HT-29 (cell line): ENCODE results near the gene HMGB2. TPM values are rescaled to one million over a fixed set of nuclear protein-coding genes. Genes with fewer than 3 reads are reported as not detected.
A peak's percentile ranks its signal among the peaks of the same experiment; 100 is the strongest.

ENCODE experiments used
- DNase-seq: peaks from one replicate; pipeline ENCODE4 v3.0.0-alpha.2; 2015; ENCODE audit warnings: low spot score
- total RNA-seq: library from RNA; depleted of rRNA; stranded (reverse); fragments of >200 nt; shearing (Covaris generic); gene quantifications from 2 replicates; pipeline ENCODE4 v1.2.3, GENCODE V29; 2014; rRNA removed

The HMGB2 gene
- total RNA-seq = 113 and 133 TPM in 2 replicates

DNA sequence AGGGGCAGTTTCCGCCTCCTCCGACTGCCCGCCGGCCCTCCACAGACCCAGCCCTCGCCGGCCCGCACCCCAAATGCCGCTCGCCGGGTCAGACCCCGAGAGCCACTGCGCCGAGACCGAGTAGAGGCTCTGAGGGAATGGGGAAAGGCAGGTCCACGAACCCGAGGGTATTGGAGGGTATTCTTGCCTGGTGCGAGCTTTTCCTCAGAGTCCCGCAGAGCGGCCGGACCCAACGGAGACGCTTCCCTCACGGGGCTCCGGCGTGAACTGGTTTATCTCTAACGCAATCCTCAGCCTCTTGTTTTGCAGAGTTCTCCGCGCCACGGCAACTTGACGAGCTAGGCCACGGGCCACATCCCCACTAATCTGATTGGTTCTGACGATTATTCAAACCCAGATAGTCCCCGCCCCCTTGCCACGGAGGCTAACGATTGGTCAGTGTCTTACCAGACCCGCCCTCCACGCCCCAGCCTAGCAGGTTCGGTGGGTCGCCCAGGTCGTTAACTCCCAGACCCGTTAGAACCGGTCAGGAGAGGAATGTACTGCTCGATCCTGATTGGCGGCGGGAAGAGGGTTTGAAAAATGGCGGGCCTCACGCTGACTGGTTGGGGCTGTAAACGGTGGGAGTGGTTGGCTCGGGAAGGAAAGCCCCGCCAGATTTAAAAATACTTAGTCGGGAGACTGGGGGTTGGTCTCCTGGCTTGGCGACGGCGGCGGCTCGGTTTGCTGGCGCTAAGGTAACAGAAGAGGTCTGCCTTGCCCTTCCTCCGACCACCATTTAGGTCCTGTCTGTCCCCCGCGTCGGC is at the start of gene HMGB2:
Gene HMGB2 (minus strand): TSS at position 274 of the 806 bp plus-strand sequence. CDS start 709 bp downstream, outside the sequence.
- DNase-seq = peak; percentile 98

DNA sequence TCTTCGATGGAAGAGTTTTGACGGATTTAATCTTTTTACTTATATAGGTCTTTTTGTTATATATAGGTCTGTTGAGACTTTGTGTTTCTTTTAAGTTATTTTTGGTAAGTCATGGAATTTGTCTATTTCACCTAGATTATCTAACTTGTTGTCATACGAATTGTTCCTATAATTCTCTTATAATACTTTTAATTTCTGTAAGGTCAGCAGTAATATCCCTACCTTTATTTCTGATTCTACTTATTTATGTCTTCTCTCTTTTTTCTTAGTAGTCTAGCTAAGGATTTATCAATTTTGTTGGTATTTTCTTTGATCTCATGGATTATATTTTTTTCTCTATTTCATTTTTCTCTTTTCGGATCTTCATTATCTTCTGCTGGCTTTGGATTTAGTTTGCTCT is 48.2 kb upstream of the HMGB2 start:
- no peak for DNase-seq

DNA sequence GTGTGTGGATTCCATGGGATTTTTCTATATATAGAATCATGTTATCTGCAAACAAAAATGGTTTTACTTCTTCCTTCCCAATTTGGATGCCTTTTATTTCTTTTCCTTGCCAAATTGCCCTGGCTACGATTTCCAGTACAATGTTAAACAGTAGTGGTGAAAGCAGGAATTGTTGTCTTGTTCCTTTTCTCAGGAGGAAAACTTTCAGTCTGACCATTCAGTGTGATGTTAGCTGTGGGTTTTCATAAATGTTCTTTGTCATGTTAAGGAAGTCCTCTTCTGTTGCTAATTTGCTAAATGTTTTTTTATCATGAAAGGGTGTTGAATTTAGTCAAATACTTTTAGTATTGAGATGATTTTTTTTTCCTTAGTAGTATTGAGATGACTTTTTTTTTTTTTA is 47.5 kb upstream of the HMGB2 start:
- no peak for DNase-seq

DNA sequence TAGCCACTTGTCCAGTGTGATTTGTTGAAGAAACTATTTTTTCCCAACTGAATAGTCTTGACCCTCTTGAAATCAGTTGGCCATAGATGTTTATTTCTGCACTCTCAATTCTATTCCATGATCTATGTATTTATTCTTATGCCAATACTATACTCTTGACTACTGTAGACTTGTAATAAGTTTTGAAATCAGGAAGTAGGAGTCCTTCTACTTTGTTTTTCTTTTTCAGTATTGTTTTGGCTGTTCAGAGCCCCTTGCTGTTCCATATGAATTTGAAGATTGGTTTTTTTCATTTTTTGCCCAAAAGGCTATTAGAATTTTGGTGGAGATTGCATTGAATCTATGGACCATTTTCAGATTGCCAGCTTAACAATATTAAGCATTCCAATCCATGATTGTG is 46.8 kb upstream of the HMGB2 start:
- no peak for DNase-seq

DNA sequence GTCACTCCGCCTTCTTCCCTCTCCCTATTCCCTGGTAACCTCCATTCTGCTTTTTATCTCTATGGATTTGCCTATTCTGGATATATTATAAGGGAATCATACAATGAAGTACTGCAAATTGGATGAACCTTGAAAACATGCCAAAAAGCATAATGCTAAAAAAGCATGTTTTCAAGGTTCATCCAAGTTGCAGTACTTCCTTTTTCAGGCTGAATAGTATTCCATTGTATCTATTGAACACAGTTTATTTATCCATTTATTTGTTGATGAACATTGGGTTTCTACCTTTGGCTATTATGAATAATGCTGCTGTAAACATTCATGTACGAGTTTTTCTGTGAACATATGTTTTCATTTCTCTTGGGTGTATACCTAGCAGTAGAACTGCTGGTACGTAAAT is 45.8 kb upstream of the HMGB2 start:
- no peak for DNase-seq

DNA sequence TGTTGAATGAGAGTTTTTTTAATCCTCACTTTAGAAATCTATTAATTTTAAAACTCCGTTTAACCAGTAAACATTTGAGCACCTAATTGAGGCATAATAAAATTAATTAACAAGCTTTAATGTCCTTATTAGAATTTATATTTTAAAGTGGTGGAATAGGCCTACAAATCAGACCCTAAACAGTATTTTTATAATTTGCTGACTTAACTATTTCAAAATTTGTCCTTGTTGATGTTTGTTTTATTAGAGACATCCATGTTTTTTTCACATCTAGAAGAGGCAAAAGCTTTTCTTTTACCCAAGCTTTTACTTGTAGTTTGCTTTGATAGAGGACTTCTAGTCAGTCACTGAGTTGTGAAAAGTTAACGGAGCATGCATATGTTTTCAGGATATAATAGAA is 40.4 kb upstream of the HMGB2 start:
- DNase-seq = no peak

DNA sequence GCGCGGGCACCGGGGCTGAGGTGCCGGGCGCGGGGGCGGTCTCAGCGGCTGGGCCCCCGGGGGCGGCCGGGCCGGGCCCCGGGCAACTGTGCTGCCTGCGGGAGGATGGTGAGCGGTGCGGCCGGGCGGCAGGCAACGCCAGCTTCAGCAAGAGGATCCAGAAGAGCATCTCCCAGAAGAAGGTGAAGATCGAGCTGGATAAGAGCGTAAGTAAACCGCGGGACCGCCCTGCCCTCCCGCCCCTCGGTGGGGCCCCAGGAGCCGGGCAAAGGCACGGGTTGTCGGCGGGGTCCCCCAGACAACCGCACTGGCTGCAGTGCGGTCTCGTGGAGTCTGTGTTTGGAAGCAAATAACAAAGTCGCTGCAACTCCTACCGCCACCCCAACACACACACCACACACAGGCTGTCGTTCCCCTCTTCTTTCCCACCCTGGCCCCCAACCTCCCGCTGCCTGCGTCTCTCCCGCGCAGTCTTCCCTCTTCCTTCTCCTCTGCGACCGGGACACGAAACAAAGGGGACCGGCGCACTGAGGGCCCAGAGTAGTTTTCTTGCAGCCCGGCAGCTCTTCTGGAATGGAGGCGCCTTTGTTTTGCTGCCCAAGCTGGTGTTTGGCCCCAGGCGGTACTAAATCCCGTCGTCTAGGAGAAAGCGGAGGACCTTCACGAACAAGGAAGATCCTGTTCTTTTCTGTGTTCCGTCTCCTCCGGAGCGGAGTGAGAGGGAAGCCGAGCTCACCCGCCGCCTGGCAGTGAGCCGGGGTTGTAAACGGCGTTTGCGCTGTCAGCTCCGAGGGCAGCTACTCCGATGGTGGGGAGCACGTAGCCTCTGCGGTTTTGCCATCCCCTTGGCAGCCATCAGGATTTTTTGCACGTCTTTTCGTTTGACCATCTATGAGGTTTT is 37.4 kb upstream of the HMGB2 start:
- peak; percentile 65 for DNase-seq

DNA sequence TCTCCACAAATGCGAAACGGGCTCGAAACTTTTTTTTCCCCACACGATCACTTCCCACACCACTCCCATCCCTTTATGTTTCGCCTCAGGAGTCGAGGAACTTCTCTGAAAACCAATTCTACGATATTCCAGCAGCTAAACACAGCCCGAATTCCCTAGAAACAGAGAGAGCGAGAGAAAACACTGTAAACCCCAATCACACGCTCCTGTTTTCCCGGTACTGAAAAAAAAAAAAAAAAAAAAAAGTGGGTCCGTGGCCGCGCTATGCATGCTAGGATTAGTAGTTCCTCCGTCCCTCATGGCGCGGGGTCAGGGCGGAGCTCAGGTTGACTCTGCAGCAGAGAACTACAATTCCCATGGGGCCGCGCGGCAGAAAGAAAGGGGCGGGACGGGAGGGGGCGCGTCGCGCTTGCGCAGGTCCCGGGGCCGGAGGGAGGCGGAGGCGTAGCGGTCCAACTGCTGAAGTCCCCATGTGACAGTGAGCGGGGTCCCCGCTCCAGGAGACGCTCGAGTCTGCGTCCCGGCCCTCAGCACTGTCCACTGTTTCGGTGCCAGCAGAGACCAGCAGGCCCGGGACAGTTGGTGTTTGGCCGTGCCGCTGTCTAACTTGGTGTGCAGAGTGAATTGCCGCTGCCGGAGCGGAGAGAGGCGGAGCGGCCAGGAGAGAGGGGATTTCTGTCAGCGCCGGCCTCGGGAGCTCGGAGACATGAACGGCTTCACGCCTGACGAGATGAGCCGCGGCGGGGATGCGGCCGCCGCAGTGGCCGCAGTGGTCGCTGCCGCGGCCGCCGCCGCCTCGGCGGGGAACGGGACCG is 36.5 kb upstream of the HMGB2 start, which contains the start of gene SAP30:
Gene SAP30 (plus strand): TSS at position 478 of the 815 bp plus-strand sequence. CDS start 229 bp downstream, at position 707.
- peak; percentile 92 for DNase-seq

DNA sequence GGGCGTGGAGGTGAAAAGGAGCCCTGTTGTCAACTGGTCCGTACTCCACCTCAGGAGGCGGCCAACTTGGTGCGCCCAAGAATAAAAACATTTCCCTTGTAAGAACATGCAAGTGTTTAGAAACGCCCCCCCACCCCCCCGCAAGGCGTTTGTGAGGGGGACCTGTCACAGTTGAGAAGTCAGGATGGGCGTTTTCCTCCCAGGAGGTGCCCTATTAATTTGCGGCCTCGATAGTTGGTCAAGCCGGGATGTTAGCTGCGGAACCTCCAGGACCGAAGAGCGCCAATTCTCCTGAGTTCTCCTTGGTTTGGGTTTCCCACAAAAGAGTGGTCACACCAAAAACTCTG is 35.9 kb upstream of the HMGB2 start:
- no peak for DNase-seq

DNA sequence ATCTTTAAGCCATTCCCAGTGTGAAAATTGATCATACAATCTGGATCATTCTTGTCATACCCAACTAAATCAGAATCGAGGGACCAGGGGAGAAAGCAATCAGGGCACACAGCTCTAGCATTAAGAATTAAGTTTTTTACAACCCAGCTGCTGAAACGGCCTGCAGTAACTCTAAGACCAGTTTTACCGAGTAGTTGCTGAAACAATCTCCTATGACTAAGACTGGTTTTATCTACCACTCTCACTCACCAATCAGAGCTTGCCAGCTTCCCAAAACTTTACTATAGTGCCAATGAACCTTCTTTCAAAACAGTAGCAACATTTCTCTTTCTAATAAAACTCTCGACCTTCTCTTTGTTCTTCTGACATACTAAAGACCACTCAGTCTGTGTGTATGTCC is 33.8 kb upstream of the HMGB2 start:
- no peak for DNase-seq

DNA sequence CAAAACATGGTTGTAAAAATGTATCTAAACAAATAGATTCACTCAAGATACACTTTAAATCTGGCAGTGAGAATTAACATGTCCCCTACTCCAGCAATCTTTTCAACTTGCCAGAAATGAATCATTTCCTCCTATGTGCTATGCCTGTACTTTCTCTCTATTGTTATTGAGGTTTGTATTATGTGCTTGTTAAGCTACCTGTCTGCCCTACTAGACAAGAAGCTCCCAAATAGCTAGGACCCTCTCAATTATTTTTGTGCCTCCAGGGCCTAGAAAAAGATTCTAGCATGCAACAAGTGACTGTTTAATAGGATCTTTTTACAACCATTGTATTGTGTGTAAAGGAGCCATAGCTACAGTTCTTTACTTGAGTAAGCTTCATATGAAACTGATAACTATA is 33.1 kb upstream of the HMGB2 start:
- DNase-seq = no peak

DNA sequence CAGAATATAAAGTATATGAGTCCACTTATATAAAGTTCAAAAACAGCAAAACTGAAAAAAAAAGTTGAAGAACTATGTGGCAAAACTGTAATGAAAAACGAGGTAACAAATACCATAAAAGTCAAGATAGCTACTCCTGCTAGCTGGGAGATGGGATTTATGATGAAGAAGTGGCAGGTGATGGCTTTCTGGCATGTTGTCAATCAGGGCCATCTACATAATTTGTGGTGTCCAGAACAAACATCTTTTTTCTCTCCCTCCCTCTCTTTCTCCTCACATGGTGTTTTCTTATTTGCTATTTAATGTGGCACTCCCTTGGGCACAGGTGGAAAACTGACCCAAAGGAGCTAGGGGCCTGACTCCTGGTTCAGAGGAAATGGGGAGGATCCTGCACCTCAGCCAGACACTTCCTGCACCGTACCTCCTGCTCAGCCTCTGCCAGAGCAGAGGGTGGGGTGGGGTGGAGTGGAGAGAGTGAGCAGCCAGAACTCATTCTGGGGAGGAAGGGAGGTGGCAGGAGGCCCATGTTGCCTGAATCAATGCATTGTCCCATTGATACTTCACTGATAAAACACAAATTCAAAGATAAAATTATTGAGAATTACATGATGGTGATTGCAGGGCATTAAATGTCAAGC is 31.3 kb upstream of the HMGB2 start:
- DNase-seq = no peak

DNA sequence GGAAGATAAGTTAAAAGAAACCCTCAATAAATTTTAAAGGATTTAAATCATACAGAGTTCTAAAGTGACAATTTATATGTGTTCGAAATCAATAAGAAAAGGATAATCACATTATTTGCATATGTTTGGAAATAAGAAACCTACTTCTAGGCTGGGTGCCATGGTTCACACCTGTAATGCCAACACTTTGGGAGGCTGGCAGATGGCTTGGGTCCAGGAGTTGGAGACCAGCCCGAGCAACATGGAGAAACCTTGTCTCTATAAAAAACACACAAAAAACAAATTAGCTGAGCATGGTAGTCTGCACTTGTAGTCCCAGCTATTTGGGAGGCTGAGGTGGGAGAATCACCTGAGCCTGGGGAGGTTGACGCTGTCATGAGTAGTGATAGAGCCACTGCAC is 28.5 kb upstream of the HMGB2 start:
- no peak for DNase-seq

DNA sequence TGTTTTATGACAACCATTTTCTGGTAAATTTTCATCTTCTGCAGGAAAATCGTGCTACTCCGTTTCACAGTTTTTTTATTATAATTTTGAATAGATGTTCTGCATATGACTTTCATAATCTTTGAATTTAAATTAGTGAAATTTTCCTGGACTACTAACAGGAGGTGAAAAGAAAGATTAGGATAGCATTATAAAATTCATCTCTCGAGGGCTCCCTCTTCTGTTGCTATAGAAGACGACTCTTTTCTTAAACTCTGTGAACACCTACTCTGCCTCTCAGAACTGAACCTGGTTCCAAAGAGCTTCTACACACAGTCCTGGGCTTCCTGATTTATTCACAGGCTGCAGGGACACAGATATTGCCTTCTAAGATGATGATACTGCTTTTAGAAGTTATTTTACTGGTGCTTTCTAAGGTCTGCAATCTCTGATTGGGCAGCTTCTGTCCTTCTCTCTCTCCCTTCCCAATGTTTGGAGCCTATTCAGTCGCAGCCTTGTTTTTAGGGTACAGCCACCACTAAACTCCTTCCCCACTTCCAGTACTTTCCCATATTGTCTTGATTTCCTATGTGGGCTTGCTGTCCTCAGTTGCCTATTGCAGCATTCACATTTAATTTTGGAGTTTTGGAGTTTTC is 26.5 kb upstream of the HMGB2 start:
- peak; percentile 24 for DNase-seq

DNA sequence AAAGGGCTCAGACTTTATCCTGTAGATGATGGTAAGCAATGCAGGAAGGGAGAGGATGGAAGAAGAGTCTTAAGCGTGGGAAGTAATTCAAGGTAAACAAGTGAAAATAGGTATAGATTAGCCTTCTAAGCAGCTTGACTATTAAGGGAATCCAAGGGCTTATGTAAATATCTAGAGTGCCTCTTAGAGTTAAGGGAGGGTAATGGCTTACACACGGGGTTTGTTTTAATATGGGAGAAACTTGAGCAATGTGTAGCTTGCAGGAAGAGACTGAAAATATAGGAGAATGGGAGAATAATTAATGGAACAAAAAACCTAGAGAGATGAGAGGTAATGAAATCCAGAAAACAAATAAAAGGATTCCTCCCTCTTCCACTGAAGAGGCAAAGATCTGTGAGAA is 23.8 kb upstream of the HMGB2 start:
- no peak for DNase-seq

DNA sequence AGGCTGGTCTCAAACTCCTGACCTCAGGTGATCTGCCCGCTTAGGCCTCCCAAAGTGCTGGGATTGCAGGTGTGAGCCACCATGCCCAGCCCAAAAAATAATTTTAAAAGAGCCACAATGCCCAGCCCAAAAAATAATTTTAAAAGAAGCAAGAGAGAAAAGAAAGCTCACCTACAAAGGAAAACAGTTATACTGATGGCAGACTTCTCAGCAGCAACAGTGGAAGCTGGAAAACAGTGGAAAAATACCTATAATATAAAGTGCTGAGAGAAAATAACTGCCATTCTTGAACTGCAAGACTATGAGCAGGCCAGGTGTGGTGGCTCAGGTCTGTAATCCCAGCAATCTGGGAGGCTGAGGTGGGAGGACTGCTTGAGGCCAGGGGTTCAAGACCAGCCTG is 13.3 kb upstream of the HMGB2 start:
- no peak for DNase-seq

DNA sequence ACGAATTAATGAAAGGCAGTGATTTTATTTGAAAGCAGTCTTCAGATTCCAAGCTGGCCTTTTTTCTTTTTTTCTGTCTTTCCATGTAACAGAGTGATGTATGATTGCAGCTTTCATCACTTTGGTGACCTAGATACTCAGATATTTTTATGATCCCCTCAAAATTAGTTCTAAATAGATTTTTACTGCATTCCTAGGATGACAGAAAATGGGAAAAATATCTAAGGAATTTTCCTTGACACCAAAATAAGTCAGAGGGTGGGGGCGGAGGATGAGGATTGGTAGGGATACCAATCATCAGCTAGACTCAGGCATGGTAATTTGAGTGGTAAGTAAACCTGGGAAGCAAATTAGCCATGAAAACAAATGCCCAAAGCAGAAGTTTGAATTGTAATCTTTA is 11.9 kb upstream of the HMGB2 start:
- no peak for DNase-seq

DNA sequence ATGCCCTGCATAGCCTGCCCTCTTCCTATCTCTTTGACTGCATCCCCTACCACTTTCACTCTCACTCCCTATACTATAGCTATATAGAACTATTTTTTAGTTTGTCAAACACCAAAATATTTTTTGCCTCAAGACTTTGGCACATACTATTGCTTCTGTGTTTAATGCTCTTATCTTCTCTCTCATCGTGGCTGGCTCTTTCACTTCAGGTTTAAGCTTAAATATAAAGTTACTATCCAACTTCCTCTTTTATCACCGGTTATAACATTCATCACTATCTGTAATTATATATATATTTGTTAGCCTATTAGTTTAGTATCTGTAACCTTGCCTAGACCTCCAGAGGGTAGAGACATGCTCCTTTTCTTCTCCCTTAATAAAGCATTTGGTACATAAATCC is 11.5 kb upstream of the HMGB2 start:
- DNase-seq = no peak

DNA sequence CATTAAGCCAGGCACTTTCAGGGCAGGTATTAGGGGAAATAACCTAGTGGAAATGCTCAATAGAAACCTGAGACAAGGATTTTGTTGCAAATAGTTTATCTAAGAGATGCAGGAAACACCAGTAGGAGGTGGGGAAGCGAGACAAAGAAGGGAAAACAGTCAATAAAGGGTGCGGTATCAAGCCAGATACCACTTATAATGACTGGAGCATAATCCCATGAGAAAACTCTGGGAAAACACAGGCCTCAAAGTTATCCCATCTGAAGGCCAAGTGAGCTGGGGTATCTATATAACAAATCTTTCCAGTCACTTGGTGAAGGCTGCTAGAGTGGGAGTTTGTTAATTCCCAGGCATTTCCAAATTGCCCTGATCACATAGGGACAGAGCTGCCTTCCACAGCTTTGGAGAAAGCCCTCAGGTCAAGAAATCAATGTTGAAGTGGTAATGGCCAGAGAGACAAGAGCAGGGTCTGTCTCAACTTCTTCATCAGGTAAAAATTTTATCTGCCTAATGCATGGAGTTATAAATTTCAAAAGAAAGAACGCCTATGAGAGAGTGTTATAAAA is 9.8 kb upstream of the HMGB2 start:
- no peak for DNase-seq

DNA sequence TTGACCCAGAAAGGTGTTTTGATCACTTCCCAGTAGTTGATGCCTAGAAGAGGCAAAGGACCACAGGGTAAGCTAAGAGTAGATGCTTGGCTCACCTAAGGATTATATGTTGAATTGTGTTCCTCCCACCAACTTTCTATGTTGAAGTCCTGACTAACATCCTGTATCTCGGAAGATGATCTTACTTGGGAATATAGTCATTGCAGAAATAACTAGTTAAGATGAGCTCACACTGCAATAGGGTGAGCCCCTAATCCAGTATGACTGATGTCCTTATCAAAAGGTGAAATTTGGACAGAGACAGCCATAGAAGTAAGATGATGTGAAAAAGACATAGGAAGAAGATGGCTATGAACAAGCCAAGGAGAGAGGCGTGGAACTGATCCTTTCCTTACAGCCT is 3.3 kb upstream of the HMGB2 start:
- DNase-seq = no peak
